ENCODE results near the gene MCTP2. TPM values are rescaled to one million over a fixed set of nuclear protein-coding genes. Genes with fewer than 3 reads are reported as not detected.

Gene MCTP2
- polyA plus RNA-seq, 3 donors: 2.4 to 7.4 (median 7.3) TPM

- no peak for TF ChIP-seq CTCF (IDR thresholded peaks at IDR 0.05)
- Histone ChIP-seq H3K9ac (ENCODE audit: insufficient read depth, low read length, poor library complexity, severe bottlenecking) (no peak overlapping the region), H3K79me2 (ENCODE audit: insufficient read depth, low read length) (no peaks in the 10 kb centered on the region), H3K36me3 (replicated peaks in 1 of 2; ENCODE audit: control insufficient read depth in 1 of 2, insufficient read depth in 2 of 2, low read length in 2 of 2) (no peaks in the 10 kb centered on the region), H4K20me1 (ENCODE audit: insufficient read depth, low read length) (no peaks in the 10 kb centered on the region), H3K4me3 (replicated peaks in 1 of 3; ENCODE audit: low read depth in 2 of 3, low read length in 3 of 3) (no peak overlapping the region), H3K9me3 (replicated peaks in 1 of 2; ENCODE audit: control insufficient read depth in 1 of 2, insufficient read depth in 1 of 2, low read length in 2 of 2) (no peaks in the 10 kb centered on the region), H3K4me1 (ENCODE audit: control insufficient read depth in 1 of 2, insufficient read depth in 2 of 2, low read length in 2 of 2) (no peaks in the 10 kb centered on the region), H2AFZ (ENCODE audit: insufficient read depth, low read depth, low read length, poor library complexity, severe bottlenecking) (no peak overlapping the region), H3K27me3 (ENCODE audit: control insufficient read depth in 2 of 2, insufficient read depth in 2 of 2, low read length in 2 of 2) (no peaks in the 10 kb centered on the region), H3K27ac (ENCODE audit: low read depth in 1 of 2, low read length in 2 of 2) (no peak overlapping the region), H3K4me2 (replicated peaks; ENCODE audit: extremely low read depth, low read length, poor library complexity, severe bottlenecking) (no peak overlapping the region)
- intact Hi-C loops (cut with micrococcal nuclease): no loop called here
- Mint-ChIP-seq H3K4me3 (no peak overlapping the region), H3K27me3 (ENCODE audit: low read depth in 3 of 3) (peaks cover 0 to 1% (median 0%) of the 10 kb centered on the region in 3 donors), H3K4me1 (no peaks in the 10 kb centered on the region), H3K27ac (peak overlapping the region in 1 of 7 donors; percentile 23), H3K36me3 (peaks cover 32 to 52% of the 10 kb centered on the region in 2 donors), H3K9me3 (no peaks in the 10 kb centered on the region)
- no CpG with 5 or more reads among the region's 3 CpGs for WGBS (ENCODE audit: insufficient coverage)
- DNase-seq: no peak
Measured at GRCh38 chr15:94441760-94442159, 210.4 kb downstream of the MCTP2 start.

- no peak for TF ChIP-seq CTCF (IDR thresholded peaks at IDR 0.05)
- Histone ChIP-seq H2AFZ (ENCODE audit: insufficient read depth, low read depth, low read length, poor library complexity, severe bottlenecking) (no peak overlapping the region), H3K36me3 (replicated peaks in 1 of 2; ENCODE audit: control insufficient read depth in 1 of 2, insufficient read depth in 2 of 2, low read length in 2 of 2) (no peaks in the 10 kb centered on the region), H3K9ac (ENCODE audit: insufficient read depth, low read length, poor library complexity, severe bottlenecking) (no peak overlapping the region), H3K4me3 (replicated peaks in 1 of 3; ENCODE audit: low read depth in 2 of 3, low read length in 3 of 3) (no peak overlapping the region), H3K4me1 (ENCODE audit: control insufficient read depth in 1 of 2, insufficient read depth in 2 of 2, low read length in 2 of 2) (no peaks in the 10 kb centered on the region), H3K4me2 (replicated peaks; ENCODE audit: extremely low read depth, low read length, poor library complexity, severe bottlenecking) (no peak overlapping the region), H3K9me3 (replicated peaks in 1 of 2; ENCODE audit: control insufficient read depth in 1 of 2, insufficient read depth in 1 of 2, low read length in 2 of 2) (no peaks in the 10 kb centered on the region), H3K79me2 (ENCODE audit: insufficient read depth, low read length) (no peaks in the 10 kb centered on the region), H3K27me3 (ENCODE audit: control insufficient read depth in 2 of 2, insufficient read depth in 2 of 2, low read length in 2 of 2) (no peaks in the 10 kb centered on the region), H3K27ac (ENCODE audit: low read depth in 1 of 2, low read length in 2 of 2) (no peak overlapping the region), H4K20me1 (ENCODE audit: insufficient read depth, low read length) (no peaks in the 10 kb centered on the region)
- H3K27ac Mint-ChIP-seq: no peak overlapping the region
- no CpG with 5 or more reads among the region's 1 CpG for WGBS (ENCODE audit: insufficient coverage)
- H3K4me3 Mint-ChIP-seq: no peak overlapping the region
- no peaks in the 10 kb centered on the region for H3K9me3 Mint-ChIP-seq
- H3K36me3 Mint-ChIP-seq: peaks cover 35 to 58% of the 10 kb centered on the region in 2 donors
- H3K27me3 Mint-ChIP-seq (ENCODE audit: low read depth in 3 of 3): peaks cover 0 to 1% (median 0%) of the 10 kb centered on the region in 3 donors
- no peaks in the 10 kb centered on the region for H3K4me1 Mint-ChIP-seq
- no peak for DNase-seq
- intact Hi-C loops (cut with micrococcal nuclease): no loop called here
Measured at GRCh38 chr15:94442480-94442879, 211.1 kb downstream of the MCTP2 start.

All from CD14-positive monocyte (primary cell).